Stimulated activated CD4-positive, alpha-beta T cell treated with anti-CD3 and anti-CD28 coated beads, Interleukin-15, amount 100 ng/mL, for 24 hours (primary cell): Measurements from ENCODE around the gene TANK.
A peak's percentile ranks its signal among the peaks of the same experiment; 100 is the strongest.
"Not testable (repeated sequence)": the region's sequence is repeated elsewhere in the genome, so short reads cannot be mapped to it uniquely, and the experiment has no call there.

Experiments
- DNase-seq: peaks from one replicate; pipeline ENCODE4 v3.0.0-alpha.2; 2020

TANK gene

DNA sequence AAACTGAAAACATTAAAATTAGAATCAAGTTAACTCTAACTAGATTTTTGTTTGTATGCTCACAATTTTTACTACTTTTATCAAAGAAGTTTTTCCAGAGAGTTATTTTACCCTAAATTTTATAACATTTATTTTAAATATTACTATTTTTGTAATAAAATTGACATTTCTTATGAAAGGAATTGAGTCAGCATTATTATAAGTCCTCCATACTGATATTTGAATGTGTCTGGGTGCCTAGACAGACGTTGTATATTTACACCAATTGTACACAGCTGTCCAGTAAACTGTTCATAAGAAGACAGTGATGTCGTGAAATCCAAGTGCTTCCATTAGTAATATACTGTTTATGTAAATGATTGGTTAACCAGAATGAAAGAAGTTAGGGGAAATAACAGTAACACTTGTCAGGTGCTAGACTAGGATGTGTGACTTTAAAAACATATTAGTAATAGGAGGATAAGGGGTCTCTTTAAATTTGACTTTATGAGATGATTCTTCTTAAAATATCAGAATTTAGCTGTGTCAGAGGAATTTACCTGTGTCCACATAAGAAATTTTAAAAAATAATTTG, 73.7 kb downstream of the TANK start:
- DNase-seq = no peak

DNA sequence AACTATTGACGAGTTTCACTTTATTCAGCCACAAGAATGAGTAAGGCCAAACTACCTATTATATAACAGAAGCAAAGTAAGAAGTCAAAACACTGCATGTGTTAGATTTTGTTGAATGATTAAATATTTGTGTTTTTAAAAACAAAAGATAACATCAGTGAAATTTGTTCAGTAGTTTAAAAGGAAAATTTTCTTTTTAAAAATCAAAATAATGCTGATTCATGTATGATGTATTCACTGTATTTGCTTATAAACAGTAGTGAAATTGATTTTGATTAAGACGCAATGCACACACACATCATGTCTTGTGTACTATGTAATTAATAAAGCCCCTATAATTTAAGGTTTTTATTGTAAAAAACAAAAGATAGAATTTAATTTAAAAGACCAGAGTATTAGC, 74.4 kb downstream of the TANK start:
- DNase-seq = no peak

DNA sequence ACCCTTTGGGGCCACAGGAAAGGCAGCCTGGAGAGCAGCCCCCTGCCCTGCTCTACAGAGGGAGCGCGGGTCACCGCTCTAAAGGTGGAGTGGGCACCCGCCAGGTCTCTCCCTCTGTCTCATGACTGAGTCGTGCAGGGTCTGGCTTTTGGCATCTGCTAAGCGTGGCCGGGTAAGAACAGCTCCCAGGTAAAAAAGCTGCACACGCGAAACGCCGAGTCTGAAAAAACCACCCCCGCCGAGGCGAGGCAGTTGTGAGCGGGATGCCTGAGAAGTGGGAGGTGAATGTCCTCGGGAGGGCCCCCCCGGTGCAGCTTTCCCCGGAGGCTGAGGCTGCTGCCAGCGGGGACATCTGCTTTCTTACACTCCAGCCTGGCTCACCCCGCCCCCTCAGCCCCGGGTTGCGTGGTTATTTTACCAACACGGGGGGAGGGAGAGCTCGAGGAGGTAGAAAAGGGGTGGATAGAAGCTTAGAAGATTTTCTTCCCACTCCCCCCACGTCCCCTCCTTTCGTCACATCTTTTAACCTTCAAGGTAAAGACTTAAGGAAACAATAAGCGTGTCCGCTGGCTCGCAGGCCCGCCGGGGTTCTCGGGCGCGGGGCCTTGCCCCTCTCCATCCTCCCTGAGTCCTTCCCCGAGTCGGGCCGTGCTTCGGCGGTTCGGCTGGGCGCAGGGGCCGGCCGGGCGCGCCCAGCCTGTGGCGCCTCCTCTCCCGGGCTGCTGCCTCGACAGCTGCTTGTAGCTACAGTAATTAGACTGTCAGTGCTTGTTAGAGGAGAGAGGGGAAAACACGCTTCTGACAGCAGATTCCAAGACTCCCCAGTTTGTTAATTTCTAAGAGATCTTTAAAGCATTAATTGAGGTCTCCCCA, 77.4 kb downstream of the TANK start:
- peak; percentile 64 for DNase-seq

DNA sequence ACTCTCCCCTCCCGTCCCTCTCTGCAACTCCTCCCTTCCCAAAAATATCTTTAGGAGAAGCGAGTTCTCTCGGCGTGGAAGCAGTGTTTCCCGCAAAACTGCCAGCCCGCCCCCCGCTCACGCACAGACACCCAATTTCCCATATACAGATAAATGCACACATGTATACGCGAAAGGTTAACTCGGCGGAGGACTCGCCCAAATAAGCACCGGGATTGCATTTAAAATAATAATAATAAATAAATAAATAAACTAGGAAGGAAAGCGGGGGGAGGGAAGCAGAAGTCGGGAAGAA, 78.0 kb downstream of the TANK start:
- DNase-seq = no peak

DNA sequence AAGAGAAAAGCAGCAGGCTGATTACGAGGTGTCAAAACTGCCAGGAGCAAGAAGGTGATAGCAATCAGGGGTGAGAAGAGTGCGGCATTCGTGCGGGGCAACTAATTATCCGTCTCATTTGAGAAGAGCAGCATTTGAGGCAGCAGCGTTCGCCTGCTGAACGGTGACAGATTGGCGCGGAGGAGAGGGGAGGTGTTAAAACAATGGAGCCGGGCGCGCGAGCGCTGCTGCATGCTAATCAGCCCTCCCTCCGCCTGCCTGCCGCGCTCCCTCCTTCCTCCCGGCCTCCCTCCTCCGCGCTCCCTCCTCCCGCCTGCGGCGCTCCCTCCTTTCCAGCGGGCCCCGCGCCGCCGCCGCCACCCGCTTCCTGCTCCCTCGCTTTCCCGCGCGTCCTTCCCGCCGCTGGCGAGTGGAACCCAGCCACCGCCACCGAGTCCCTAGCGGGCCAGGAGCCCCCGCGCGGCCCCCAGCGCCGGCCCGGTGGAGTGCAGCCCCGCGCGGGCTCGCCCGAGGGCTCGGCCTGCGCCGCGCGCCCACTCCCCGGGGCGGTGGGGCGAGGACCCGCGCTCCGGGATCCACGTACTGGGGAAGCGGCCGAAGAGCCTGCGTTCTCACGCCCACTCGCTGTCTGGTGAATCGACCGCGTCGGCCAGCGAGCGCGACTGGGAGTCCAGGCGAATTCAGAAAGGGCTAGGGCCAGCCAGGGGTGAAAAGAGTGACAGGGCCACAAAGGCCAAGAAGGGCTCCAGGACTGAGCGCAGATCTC, 78.5 kb downstream of the TANK start:
- peak; percentile 74 for DNase-seq

DNA sequence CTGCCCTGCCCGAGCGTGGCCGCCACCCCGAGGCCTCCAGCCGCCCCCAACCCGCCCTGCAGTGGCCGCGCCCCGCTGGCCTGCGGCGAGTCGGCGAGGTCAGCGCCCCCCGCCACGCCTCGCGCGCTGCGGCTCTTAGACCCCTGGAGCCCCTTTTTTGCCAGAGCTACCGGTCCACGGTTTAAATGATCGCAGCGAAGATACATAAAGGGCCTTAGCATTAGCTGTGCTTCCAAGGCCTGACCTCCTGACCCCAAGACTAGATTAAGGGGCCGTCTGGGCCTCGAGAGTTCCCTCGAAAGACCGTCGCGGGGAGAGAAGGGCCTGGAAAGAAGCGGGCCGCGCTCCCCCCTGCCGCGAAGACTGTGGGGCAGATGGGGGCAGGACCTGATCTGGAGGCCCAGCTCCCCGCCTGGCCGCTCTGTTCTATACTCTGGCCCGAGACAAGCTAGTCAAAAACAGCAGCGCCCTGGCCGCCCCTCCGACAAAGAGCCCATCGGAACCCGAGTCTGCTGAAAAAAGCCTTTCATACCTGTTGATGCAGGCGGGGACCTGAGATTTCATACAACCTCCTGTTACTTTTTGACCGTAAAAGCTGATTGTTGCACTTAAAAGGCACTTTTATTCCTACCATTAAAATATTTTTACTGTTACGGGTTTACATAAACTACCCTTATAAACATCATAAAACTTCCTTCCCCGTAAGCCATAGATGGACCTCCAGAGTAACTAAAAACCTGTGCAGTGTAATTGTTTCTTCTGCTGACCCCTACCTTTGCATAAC, 79.3 kb downstream of the TANK start:
- no peak for DNase-seq

DNA sequence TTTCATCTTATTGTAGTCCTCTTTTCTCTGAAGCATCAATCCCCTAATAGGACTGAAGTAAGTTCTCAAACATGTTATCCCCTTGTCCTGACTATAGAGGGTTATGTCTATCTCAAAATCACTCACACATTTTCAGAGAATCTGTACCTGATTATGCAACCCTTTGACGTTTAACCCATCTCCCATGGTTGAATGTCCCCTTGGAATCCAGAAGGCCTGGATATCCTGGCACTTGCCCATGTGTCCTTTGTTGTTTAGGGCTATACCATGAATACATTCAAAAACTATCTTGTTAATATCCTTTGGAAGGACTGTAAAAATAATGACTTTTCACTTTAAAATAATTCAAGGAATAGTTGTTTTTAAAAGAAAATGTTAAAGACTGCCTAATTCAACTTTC, 81.7 kb downstream of the TANK start:
- DNase-seq = no peak

DNA sequence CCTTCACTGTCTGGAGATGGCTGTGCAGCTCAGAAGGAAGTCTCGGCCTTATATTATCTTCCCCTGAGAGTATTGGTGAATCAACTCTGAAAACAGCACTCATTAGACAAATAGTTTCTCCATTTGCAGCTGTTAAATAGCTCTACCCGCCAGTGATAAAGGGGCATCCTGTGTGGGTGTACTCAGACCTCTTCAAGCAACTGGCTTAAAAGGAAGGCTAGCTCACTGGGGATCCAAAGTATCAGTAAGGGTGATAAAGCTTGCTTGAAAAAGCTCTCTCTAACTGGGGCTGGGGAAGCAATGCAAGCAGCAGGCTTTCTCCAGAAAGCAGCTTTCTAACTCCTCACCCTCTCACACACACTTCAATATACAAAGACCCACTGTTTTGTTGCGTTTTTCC, 83.1 kb downstream of the TANK start:
- no peak for DNase-seq

DNA sequence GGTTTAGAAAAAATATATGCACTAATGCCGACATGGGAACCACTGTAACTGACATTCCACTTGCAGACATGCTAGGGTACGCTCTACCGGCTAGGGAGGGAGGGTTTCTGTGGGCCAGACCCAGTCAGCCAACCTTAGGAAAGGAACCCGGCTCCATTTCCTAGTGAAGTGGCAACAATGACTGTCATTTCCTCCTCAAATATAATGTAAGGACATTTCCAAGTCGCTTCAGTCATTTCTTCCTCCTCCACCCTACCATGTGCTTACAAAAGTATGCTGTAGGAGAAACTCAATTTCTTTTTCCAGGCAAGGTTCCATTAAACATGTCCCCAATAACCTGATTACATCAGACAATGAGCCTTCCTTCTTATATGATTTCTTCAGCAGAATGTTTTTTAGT, 83.7 kb downstream of the TANK start:
- DNase-seq = no peak

DNA sequence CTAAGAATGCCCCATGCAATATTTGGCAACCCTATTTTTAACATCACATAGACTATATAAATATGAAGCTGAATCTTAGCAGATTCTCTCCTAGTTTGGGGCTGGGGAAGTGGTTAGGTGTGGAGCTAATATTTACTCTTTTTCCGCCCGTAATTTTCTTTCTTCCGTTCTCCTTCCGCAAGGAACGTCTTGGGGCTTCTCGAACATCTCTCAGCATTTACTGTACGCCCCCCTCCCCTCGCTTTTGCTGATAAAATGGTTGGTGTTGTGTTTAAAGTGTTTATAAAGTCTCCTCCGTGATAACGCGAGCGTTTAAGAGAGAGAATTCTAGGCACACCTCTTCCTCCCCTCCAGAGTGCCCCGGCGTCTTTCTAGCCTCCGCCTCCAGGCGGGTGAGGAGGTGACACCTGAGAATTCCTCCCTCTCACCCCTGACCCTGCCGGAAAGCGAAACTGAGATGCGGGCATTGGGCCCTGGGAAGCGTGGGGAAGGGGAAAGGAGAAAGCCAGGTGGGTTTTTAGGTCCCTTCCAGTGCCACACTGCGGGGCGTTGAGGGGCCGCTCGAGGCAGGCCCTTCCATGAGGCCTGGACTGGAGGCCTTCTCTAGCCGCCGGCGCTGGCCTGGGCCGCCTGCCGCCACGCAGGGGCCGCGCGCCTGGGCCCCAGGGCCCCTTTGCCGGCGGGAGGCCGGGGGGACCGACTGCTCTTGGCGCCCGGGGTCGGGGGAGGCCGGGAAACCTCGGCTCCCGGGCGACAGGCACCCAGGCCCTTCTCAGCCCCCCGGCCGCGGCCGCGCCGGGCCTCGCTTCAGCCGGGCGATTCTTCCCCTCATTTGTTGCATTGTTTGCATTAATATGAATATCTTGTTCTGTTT, 84.4 kb downstream of the TANK start:
- DNase-seq = peak; percentile 72

DNA sequence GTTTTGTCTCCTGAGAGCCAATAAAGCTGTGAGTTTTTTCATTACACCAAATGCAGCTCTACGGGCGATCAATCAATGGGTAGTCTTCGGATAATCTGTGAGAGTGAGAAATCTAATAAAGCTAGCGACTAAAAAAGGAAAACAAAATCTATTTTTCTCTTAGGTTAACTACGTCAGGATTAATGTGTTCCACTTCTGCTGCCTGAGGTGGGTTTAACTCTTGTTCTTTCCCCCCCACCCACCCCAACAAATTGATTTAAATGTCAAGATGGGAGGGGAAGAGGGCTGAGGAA, 85.0 kb downstream of the TANK start:
- no peak for DNase-seq

DNA sequence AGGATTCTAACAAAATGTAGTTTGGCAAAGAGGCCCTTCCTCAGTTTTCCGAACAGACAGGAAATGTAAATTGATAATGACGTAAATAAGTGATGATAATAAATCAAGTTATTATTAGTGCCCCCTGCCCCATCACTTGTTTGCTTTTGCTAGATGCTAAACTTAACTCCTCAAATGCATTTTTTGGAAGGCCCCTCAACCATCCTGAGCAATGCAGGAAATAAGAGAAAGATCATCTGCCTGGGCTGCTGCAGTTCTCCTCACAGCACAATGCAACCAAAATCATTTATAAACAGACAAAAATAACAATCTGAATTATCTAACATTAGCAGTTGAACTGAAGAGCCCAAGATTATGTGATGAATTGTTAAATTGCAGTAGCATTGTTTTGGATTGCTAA, 85.4 kb downstream of the TANK start:
- DNase-seq = no peak

DNA sequence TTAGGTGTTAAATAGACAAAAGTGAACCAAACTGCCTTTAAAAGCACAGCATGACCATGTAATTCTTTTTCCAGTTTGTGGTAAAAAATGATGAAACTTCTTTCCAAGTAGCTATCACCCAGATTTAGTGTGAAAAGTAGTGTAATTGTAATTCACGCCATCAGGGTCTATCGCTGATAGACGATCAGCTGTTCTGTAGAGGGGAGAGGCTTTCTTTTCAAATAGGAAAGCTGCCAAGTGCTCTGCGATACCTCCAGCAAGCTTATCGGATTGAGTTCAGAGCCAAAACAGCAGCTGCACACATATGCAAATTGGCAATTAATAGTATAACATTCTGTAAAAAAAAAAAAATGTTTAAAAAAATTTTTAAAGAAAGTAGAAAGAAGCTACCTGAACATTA, 86.1 kb downstream of the TANK start:
- no peak for DNase-seq

DNA sequence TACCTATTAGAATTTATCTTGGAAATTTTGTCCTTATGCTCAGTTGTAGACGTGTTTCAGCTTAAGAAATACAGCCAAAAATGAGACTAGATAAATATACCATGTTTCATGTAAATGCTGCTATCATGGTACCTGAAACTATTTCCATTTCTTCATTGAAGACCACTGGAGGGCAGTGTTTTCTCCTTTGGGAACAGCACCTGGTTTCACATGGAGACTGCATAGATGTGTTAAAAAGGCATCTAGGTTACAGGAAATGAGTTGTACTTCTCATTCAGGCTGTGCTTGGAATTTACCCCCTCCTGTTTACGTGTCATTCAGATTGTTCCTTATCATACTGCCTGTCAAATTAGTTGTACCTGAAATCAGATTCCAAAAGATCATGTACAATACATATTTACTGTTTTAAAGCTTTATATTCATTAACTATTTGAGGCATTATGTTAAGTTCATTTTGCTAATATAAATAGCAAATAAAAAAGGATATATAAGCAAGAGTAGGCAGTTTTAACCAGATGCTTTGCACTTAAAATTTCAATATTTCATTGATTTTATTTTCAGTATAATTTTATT, 90.7 kb downstream of the TANK start:
- DNase-seq = no peak

DNA sequence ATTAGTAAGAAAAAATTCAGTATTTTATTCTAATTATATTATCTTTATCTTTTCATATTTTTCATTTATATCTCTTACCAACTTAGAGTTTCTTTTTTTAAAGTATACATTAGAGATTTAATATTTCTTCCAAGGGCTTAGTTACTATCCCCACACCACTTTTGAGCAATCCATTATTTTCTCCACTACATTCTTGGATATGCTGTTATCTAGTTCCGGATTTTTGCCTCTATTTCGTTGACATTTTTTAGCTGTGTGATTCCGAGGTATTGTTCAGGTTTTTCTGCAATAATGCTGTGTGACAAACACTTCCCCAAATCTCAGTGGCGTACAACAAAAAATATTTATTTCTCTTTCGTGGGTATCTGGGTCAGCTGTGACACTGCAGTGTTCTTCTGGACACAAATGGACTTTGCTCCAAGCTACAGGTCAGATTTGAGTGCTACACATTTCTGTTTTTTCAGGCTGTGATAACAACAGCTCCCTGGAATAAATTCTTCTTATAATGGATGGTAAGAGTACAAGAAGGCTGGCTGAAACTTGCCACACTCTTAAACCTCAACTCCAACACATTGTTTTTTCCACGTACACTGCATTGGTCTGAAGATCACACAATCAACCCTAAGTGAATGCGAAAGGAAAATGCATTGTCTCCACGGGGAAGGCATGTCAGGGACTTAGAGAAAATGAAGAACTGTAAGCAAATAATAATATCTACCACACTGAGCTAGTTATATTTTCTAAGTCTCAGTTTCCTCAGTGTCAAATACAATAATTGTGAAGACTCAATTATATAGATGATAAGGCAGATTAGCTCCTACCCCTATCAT, 97.1 kb downstream of the TANK start:
- no peak for DNase-seq

DNA sequence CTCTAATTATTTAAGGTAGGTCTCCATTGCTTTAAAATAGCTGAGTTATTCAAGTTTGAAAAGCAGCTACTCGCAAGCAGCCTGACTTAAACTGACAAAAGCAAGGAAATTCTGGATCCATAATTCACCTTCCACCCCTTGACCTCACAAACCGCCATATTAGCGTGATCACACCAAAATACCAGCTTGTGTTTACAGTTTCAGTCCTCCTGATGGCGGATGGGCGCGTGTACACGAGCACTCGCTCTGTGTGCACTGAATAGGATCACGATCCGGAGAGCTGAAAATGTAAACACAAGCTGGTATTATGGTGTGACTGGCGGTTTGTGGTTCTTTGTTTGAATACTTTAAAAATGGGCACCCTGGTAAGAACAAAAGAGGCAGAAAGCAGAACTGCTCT, 105.6 kb downstream of the TANK start:
- DNase-seq = no peak

DNA sequence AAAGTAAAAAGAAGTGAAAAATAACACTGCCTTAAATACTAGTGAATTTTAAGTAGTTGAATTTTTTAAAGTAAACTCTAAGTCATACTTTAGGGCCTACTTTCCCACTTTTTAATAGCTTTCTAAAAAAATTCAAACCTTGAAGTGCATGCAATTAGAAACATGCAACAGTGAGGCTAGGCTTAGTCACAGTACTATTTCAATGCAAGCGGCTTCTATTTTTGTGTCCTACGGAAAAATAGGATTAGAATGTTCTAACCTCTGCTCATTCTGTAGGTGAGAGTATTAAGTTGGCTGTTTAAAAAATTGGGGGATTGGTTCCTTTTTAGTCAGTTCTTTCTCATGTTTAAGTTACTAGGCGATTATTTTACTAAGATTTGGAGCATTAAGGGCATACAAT, 108.9 kb downstream of the TANK start:
- DNase-seq = no peak

DNA sequence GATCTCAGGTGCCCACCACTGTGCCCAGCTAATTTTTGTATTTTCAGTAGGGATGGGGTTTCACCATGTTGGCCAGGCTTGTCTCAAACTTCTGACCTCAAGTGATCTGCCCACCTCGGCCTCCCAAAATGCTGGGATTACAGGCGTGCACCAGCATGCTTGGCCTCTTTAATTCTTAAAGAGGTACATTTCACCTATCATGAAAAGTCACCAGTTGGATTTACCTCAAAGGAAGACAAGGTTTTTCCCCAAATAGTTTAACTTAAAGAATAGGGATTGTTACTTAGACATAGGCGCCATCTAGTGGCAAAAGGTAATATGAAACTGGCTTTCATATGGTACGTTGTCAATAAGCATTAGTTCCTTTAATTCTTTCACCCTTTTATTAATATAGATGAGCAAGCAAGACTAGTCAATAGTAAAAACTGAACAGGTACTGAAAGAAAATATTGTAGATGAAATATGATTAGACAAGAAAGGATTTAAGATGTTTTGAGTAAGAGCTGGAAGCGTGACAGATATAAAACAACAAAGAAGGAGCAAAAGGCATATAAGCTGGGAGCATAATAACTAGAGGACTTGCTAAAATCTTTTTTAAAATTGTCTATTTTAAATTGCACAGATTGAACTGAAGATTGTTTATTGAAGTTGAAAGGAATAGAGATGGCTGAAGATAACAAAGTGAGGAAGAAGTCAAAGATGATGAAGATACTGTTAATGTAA, 113.0 kb downstream of the TANK start:
- DNase-seq = peak; percentile 25

DNA sequence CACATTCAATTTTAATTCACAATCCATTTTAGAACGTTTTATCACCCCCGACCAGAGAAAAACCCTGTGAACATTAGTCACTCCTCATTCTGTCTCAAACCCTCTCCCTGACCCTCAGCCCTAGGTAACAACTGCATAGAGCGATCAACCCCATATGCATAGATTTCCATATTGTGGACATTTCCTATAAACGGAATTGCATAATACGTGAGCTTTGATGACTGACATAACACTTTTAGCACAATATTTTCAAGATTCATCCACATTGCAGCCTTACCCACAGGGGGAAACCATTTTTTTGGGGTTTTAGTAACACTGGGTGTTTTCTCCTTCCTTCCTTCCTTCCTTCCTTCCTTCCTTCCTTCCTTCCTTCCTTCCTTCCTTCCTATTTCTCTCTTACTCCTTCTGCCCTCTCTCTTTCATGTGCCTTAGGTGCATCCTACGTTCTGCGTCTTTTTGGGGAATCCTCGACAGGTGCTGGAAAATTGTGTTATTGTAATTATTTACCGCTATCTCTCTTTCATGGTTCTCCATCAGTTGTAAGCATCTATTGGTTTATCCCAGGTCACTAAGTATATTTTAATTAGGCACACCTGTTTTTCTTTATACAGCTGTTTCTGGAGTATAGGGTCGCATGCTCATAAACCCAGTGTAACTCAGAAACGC, 118.5 kb downstream of the TANK start:
- DNase-seq = peak; percentile 9

DNA sequence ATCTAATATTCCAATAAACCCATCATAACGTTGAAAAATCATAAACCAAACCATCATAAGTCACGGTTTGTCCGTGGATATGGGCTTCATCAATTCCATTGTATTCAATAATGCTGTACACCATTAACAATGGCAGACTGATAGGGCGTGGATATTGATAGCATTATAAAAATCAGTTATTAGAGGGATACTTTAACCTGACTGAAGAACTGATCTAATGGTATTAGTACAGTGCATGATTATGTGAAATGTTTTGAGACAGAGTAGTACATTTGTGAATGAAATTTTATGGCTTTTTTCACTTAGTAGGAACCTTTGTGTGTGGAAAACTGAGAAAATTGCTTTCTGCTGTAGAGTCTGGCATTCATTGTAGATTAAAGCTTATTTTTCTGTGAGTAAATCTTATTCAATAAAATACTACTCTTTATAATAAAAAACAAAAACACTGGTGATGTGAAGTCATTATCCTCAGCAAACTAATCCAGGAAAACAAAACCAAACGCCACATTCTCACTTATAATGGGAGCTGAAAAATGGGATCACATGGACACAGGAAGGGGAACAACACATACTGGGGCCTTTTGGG, 119.1 kb downstream of the TANK start:
- not testable (repeated sequence) for DNase-seq
